ENCODE results near the gene WFDC1.

The WFDC1 gene

DNA sequence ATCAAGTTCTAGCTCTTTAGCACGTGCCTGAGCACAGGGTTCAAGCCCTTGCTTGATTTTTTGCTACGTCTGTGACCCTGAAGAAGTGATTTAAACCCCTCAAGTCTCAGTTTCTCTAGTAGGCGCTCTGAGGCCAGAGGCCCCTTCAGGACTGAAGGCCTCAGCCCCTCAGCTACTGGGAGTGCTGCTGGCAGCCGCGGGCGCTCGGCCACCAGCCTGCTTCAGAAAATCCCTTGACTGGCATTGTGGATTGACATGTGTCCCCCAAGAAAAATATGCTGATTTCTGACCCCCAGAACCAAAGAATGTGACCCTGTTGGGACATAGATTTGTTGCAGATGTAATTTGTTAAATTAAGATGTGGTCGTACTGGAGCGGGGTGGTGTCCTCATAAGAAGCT, 20.2 kb upstream of the WFDC1 start:
- DNase-seq: no peak

DNA sequence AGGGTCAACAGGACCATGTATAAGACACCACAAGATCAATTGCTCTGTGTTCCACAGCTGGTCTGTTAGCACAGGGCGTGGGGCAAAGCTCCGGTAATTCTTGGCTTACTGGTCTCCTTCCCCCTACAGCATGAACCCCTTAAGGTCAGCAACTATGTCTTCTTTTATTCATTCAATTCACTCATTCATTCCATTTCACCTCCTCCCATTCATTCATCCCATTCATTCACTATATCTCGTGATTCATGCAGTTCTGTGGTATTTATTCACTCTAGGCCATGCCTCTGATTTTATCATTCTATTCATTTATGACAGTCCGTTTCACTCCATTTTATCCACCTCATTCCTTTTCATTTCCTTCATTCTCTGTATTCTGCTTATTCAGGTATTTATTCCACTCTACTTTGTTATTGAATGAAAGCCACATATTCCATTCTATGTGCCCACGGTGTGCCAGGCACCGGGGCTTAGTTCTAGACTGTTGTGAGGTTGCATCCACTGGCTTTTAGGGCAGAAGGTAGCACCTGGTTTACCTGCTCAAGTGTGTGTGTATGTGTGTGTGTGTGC, 19.0 kb upstream of the WFDC1 start:
- DNase-seq: no peak

DNA sequence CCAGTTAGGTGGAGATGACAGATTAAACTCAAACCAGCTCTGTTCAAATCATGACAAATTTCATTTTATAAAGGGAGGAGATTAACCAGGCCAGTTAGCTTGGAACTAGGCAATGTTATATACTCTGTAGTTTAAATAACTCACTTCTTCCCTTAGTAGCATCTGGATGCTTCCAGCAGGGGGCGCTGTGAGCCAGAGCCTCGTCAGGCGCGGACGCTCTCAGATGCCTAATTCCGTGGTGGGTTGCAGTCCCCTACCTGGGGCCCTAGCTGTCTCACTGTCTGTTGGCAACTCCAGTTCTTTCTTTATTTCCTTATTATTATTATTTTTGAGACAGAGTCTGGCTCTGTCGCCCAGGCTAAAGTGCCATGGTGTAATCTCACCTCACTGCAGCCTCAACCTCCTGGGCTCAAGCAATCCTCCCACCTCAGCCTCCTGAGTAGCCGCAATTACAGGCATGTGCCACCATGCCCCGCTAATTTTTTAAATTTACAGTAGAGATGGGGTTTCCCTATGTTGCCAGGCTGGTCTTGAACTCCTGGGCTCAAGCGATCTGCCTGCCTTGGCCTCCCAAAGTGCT, 17.3 kb upstream of the WFDC1 start:
- peak; percentile 16 for DNase-seq

DNA sequence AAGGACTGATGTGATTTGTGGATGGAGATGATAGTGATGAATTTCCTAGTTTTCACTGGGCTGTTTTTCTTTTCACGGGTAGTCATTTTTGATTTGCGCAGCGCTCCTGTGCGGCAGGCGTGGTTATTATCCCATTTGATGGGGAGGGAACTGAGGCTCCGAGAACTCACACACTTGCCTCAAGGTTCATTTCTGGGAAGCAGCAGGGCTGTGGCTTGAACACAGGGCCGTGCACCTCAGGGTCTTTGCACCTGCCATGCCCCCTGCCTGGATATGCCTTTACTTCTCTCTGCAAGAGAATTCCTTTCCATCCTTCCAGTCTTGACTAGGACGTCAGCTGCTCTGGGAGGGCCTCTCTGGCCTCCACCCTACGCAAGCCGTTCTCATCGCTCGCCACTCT, 16.3 kb upstream of the WFDC1 start:
- no peak for DNase-seq

DNA sequence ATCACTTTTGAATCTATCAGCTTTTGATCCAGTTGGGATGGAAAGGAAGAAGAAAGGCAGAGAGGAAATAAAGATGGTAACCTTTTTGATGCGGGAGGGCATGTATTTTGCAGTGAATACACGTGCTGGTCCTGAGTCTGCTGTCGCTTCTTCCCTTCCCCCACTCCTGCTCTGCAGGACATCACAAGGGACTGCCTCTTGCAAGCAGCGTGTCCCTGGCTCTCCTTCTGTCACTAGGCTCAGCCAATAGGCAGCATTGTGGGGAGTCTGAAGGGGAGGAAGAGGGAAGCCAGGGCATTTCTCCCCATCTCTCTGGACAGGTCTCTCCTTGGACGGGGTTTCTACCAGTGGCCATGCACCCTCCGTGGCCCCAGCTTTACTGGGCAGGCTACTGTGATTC, 15.7 kb upstream of the WFDC1 start:
- DNase-seq: no peak

DNA sequence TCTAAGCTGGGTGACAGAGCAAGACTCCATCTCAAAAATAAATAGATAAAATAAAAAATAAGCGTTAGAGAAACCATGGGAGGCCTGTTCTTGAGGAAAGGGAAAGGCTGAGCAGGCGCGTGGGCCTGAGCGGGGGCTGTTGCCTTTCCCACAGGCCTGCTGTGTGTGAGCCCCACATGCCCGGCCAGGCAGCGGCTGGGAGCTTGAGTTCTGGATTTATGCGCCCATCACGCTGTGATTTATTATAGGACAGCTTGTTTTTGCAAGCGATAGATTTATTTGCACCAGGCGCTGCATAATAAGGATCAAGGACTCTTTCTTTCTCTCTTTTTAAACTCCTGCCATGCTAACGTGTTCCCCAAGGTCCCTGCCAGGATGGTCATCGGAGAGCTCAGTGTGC, 14.8 kb upstream of the WFDC1 start:
- no peak for DNase-seq

DNA sequence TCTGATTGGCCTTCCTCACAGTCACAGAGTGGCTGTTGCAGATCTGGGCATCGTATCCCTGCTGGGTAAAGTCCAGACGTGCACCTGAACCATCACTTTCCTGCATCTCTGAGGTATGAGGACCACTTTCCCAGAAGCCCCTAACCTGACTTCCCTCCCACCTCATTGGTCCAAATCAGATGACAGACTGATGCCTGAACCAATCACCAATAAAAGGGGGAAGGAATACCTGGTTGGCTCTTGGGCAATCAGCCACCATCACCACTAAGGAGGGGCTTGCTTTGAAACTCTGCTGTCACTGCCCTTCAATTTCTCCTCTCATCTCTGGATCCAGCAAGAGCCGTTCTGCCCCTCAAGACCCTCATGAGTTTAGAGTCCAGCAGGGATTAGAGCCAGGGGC, 13.6 kb upstream of the WFDC1 start:
- DNase-seq: no peak

DNA sequence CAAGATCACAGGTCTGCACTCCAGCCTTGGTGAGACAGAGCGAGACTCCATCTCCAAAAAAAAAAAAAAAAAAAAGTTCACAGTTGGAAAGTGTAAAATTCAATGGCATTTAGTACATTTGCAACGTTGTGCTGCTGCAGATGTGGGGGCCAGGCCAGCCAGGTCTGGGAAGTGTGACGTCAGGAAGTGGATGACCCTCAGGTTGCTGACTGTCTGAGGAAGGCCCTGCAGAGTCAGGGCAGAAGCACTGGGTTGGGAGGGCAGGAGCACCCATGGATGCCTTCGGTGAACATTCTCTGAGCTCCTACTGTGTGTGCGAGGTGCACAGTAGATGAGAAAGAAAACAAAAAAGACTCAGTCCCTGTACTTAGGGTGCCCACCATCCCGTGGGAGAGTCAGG, 12.1 kb upstream of the WFDC1 start:
- DNase-seq: no peak

DNA sequence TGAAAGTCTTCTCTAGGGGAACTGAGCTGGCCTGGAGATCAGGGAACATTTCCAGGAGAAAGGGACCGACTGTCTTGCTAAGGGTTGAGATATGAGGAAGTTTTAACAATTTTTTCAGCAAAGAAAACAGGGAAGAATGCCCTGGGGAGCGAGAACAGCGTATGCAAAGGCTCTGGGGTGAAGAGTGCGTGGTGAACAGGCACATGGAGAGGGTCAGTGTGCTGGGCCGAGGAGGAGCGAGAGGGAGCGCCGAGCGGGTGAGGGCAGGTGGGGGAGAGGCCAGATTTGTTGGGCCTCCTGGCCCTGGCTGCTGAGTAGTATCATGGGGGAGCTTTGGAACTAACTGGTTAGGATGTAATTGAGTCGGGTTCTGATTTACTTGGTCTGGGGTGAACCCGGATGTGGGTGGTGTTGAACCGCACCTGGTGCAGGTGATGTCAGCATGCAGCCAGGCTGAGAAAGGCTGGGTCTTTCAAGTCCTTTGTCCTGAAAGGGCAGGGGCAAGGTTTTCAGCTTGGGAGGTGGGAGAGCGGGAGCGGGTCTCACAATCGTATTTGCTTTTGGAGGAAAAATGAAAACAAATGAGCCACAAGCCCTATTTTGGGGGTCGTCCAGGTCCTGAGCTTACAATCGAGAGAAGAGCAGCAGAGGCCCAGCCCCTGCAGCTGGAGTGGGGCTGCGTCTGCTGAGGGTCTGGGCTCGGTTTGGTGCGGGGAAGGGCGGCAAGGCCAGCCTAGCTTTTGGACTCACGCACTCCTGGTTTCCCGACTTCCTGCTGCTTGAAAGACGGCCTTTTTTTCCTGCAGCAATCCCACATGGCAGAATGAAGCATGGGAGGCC, 11.1 kb upstream of the WFDC1 start:
- DNase-seq: no peak

DNA sequence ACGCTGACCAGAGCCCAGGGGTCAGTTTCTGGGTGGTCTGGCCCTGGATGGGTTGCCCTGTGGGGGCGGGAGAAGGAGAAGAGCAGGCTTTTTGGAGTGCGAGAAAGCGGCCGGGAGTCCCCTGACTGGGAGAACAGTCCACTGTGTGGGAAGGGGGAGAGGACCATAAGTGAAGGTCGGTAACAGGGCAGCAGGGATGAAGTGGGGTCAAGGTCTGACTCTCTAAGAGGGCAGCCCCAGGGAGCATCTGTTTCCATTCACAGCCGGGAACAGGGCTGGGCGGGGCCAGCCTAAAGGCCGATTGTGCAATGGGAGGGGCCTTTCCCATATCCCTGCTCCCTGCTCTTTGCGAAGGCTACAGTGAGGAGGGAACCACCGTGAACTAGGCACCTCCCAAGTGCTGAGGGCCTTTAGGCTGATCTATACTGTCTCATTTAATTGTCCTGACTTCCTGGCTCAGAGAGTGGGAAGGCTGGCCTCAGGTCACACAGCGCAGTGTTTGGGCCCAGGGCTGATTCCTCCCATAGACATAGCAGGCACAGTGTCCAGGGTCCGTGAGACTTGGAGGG, 10.4 kb upstream of the WFDC1 start:
- no peak for DNase-seq

DNA sequence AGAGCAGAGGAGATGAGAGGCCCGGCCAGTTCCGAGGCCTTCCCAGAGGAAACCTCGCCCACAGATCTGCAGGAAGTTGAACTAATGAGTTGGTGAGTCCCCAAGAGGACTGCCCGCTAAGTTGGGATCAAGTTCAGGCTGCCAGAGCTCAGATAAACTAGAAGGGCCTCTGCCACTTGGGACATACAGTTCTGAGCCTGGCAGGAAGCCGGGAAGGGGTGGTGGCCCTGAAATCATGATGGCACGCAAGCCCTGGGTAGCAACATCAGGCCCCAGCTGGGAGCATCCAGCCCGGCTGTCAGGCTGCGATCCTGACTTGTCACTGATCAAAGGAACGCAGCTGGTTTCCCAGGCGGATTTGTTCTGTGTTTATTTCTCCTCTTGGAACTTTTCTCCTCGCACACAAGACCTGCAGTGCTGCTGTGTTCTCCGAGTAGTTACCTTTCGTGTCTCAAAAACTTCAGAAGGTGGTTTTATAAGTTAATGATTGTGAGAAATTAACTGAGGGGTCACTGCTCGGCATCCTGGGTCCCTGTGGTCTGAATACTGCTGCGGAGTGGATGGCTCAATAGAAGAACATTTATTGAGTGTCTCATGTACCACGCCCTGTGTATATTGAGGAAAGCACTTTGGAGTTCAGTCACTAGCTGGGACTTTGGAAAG, 8.0 kb upstream of the WFDC1 start:
- no peak for DNase-seq

DNA sequence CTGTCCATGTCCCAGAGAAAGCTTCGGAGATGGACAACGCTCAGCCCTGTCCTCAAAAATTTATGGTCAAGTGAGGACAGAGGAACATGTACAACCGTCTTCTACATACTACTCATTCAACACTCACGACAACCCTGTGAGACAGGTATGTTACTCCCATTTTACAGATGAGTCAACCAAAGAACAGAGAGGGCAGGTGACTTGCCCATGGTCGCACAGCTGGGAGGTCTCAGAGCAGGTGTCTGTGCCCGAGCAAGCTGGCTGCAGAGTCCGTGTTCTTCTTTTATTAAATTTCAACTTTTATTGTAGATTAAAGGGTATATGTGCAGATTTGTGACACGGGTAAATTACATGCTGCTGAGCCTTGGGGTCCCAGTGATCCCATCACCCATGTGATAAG, 5.8 kb upstream of the WFDC1 start:
- no peak for DNase-seq

DNA sequence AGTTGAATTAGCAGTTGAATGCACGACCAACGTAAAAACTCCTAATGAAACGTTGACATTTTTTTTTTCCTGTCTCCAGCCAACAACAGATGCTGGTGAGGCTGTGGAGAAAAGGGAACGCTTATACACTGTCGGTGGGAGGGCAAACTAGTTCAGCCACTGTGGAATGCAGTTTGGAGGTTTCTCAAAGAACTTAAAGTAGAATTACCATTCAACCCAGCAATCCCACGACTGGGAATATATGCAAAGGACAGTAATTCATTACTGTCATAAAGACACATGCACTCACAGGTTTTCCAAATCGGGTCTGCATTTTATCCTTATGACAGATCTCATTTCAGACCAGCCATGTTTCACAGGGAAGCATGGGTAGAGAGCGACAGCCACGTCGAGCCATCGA, 3.5 kb upstream of the WFDC1 start:
- no peak for DNase-seq

DNA sequence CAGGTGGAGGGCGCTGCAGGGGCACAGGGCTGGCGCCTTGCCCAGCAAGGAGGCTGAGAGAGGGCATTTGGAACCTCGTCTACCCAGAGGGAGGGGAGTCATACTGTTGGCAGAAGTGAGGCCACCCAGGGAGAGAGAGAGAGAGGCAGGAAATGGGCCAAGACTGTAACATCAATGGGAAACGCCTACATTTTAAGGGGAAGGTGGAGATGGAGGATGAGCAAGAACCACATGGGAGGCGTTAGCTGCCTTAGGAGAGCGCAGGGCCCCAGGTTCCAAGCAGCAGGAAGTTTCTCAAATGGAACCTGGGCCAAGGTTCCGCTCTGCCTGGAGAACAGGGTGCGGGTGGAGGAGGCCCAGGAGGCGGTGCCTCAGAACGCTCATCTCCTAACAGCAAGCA, 2.7 kb upstream of the WFDC1 start:
- DNase-seq: no peak

DNA sequence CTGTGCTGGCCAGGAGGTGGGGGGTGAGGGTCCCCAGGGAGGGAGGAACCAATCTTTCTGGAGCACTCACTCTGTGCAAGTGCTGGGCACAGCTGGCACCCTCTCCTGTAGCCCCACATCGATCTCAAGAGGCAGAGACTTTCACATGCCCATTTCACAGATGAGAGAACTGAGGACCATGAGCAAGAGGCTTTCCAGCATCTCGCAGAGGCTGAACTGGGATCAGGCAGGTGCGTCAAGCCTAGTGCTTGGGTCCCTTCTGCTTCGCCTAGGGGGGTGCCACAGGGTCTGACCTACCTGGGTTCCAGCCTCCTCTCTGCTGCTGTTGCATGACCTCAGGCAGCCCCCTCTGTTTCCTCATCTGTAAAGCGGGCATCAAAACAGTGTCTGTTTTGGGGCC, 1.3 kb upstream of the WFDC1 start:
- DNase-seq: no peak

DNA sequence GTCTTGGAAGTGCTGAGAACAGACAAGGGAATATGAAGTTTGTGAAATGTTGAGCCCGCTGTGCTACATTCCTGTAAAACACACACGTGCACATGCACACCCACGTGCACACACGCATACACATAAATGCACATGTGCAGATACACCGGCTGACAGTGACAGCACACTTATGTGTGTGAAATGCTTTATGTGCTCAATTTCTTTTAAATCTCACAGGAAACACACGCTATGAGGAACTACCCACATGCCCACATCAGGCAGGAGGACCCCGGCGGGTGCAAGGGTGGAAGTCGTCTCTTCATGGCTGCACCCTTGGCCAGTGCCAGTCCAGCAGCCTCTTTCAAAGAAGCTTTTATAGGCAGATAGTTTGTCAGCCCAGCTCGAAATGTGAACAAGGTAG, 561 bp upstream of the WFDC1 start:
- no peak for DNase-seq

DNA sequence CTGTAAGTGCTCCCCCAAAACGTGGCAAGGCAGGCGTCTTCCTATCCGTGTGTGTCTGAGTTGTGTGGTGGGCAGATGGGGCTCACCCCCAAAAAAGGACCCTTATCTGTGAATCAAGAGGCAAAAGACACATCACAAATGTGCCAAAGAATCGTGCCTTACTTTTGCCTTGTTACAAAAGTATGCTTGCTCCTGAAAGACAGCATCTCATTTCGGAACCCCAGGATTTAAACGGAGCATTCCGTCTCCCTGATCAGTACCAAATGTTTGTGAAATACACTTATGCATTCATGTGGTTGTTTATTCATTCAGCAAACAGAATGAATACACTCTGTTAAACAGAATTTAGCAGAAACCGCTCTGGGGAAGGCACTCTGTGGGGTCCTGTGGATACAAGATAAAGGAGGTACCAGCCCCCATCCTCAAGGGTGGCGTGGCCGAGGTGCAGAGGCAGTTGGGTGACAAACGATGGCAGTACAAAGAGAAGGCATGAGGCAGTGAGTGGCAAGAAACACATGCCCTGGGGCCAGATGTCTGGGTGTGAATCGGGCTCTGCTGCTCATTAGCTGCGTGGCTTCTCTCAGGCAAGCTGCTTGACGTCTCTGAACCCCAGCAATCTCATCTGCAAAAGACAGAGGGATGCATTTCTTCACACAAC, 654 bp downstream of the WFDC1 start:
- DNase-seq: no peak

DNA sequence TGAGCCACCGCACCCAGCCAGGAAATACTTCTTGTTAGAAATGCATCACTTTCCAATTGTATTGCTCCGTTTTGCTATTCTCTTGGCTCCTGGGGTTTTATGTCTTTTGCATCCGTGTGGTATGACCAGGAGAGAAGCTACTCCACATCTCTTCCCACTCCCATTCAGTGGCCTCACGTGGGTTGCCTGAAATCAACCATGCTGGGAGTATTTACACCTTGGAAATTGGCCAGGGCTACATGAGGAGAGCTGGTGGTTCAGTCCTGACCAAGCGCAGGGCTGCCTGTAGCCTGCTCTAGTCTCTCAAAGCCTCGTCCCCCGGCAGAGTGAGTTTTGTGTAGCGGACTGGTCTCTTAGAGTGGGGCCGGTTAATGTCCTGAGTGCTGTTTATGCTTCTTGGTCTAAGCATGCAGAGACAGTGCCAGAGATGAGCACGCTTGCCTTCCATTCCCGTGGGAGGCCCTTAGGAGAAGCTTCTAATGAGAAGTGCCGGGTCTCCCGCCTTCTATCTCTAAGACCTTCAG, 3.8 kb downstream of the WFDC1 start:
- no peak for DNase-seq

DNA sequence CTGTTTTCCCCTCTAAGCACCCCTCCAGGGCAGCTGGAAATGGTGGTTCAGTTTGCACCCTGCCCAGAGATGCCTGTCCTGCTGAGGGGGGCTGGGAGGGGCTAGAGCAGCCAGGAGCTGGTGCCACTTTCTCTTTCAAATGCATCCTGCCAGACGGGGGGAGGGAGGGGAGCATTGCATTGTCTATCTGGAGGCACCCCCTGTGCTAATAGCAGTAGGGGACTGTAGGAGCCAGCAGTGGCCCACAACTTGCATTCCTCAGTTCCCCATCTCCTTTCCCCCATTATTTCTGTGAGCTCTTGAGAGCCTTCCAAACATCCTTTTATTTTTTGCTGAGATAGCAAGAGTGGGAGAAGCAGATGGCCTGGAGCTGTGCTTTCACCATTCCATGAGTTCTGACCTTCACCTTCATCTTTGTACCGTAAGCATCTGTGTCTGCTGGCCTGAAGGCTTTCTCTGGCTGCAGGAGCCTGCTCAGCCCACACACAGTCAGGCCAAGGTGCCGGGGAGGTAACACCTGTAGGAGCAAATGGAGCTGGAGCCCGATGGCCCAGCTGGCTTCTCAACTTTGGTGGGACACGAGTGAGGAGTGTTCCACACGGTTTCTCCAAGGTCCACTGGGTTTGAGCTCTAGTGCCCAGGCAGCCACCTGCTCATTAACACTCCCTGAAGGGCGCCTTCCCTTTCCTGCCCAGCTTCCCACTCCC, 5.2 kb downstream of the WFDC1 start:
- no peak for DNase-seq

DNA sequence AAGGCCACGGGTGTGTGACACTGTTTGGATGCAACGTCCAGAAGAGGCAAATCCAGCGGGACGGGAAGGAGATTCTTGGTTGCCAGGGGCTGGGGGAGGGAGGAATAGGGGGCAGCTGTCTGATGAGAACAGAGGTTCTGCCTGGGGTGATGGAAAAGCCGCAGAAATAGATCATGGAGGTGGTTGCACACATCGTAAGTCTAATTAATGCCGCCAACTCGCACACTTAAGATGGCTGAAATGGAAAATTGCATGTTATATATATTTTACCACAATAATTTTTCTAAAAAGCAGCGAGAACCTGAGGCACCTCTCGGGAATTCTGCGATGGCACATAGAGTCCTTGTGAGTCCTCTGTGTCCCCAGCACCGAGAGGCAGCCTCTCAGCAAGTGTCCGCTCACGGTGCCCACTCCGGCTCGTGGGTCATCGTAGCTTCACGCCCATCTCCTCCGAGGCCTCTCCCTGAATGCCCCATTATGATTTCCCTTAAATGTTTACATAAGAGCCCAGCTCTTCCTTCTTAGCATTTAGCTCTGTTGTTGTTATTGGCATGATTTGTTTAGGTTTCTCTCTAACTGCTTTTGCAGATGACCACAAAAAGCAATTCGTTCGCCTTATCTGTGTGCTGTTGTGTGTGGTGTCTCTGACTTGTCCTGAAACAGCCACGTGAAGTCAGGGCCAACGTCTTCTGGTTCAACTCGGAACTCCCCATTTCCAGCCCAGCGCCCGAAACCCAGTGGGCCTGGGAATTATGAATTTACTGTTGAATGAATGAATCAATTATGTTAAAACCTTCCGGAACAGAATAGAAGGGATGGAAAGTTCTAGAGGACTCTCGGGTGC, 7.7 kb downstream of the WFDC1 start:
- no peak for DNase-seq

DNA sequence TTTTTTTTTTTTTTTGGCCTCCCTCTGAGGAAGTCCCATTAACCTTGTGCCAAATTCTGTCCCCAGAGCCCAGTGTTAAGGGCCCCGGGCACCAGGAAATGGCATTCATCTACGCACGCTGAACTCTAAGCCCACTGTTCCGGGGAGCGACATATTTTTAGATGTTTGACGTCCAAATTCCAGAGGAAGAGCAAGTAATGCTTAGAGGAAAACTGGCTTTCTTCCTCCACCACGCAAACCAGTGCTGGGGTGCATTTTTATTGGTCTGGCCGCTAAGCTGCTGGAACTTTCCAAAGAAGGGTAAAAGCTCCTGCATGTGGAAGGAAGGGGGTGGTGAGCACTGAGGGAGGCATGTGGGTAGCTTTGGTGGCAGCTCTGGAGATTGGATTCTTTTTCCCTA, 8.3 kb downstream of the WFDC1 start:
- DNase-seq: no peak
